Measurements from ENCODE around the gene RNF212.
"Not testable (repeated sequence)": the region's sequence is repeated elsewhere in the genome, so short reads cannot be mapped to it uniquely, and the experiment has no call there.

Gene RNF212, protein sequence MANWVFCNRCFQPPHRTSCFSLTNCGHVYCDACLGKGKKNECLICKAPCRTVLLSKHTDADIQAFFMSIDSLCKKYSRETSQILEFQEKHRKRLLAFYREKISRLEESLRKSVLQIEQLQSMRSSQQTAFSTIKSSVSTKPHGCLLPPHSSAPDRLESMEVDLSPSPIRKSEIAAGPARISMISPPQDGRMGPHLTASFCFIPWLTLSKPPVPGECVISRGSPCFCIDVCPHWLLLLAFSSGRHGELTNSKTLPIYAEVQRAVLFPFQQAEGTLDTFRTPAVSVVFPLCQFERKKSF

DNA sequence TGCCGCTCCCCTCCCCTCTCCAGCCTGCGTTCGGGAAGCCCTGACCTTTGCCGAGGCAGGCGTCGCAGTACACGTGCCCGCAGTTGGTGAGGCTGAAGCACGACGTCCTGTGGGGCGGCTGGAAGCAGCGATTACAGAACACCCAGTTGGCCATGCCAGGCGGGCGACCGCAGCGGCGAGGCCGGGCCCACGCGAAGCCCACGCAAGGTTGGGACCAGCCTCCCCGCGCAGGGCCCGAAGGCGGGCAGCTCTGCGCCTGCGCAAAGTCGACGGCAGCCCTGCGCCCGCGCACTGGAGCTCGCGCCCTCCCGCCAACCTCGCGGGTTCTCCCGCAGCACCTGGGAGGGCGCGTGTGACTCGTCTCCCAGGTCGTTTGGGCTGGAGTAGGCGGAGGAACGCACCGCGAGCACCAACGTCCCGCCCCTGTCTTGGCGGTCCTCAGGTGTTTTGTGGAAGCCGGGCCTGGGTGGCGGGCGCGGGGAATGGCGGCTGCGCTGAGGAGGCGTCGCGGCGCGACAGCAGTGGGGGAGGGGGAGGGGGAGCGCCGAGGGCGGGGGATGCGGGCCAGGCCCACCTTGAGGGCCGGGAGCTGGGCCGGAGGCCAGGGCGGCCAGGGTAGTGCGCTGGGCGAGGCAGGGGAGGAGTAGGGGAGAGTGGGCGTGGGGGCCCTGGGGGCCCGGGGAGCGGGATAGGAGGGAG lies at the start of gene RNF212:
RNF212 (minus strand) TSS at position 254 of the 699 bp plus-strand sequence; CDS start at position 154, 100 bp downstream.
- DNase-seq = no peak

DNA sequence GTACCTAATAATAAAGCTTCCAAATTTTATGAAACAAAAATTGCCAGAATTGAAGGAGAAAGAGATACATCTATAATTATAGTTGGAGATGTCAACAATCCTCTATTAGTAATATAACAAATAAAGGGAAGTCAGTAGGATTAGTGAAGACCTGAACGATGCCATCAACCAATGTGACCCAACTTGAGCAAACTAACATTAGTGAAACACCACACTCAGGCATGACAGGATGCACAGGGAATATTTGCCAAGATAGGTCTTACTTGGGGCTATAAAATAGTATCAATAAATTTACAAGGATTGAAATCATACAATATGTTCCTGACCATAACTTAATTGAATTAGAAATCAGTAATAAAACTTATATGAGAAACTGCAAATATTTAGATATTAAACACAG lies 47.0 kb upstream of the RNF212 start:
- no peak for DNase-seq

DNA sequence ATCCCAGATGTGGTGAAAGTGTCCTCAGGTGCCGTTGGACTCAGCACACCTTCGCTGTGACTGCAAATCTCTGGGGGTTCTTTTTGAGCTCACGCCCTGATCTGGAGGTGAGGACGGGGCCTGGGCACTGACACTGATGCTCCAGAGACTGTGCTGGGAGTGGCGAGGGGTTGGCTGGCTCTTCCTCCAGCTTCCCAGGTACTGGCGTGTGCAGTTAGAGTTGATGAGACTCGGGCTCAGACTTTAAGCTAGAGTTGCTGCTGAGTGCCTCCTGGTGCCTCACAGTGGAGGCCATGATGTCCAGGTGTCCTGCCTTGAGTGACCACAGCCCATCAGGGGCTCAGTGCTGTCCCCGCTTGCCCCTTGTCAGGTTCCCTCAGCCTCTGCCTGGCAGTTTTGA lies 42.7 kb upstream of the RNF212 start:
- no peak for DNase-seq

DNA sequence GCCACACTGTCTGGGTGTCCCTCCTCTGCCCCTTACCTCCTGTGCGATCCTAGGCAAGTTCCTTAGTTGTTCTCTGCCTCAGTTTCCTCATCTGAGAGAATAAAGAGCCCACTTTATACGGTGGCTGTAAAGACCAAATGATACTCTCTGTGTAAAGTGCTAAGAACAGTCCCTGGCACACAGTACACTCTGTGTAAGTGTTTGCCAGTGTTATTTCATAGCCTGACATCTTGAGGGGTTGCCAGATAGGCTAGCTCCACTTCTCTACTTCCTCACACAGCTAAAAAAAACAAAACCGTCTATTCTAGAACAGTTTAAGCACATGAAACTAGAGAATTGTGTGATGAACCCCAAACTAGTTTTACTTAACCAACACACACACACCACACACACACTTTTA lies 42.0 kb upstream of the RNF212 start:
- DNase-seq = no peak

DNA sequence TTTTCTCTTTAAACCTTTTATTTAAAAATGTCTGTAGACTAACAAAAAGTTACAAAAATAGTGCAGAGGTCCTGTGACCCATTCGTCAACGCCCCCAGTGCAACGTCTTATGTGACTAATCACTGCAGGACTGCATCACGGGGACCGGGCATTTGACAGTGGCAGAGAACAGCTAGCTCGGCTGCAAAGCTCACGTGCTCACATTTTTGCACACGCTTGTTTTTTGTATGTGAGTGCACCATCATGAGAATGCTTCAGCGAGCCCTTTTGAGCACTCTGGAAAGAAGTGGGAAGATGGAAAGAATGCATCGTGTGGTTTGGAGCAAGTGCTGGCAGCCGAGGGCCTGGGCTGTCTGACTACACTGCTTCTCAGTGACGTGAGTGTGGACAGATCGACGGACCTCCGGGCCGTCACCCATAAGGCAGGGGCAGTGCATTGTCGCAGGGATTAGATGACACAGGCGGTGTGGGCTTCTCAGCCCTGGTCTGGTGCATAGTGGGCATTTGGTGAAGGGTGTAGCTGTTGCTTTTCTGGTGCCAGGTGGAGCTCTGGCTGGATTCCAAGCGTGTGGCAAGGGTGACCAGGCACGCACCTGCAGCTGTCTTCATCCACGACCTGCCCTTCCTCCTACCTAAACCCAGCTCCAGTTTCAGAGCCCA lies 41.3 kb upstream of the RNF212 start:
- DNase-seq = no peak

DNA sequence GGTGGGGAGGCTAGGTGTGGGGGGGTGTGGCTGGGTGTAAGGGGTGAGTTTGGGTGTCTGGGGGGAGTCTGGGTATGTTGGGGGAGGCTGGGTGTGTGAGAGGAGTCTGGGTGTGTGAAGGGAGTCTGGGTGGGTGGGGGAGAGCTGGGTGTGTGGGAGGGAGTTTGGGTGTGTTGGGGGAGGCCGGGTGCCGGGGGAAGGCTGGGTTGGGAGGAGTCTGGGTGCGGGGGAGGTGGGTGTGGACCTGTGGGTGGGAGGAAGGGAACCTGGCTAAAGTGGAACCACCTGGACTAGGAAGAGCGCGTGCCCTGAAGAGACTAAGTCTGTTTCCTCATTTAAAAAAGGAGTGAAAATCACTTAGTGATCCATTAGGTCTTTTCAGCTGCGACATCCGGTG lies 40.8 kb upstream of the RNF212 start:
- no peak for DNase-seq

DNA sequence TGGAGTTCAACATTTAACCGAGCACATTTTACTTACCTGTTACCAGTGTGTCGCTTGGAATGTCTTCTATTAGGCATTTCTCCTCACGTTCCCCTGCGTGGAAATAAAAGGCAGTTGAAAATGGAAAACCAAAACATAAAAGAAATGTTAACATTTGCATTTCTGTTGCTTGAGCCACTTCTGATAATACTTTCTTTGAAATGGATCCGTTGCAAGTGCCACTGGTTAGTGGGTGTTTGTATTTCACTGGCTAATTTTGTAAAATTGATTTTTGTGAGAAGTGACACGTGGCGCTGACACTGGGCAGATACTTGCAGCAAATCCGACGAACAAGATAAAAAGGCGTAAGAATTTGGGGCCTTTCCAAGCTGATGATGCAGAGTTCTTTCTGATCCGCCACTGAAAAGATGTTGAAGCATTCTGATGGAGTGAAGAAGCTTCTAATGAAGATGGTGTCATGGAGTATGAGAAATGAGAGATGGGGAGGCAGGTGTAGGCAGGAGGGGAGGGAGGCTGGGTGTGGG lies 40.3 kb upstream of the RNF212 start:
- no peak for DNase-seq

DNA sequence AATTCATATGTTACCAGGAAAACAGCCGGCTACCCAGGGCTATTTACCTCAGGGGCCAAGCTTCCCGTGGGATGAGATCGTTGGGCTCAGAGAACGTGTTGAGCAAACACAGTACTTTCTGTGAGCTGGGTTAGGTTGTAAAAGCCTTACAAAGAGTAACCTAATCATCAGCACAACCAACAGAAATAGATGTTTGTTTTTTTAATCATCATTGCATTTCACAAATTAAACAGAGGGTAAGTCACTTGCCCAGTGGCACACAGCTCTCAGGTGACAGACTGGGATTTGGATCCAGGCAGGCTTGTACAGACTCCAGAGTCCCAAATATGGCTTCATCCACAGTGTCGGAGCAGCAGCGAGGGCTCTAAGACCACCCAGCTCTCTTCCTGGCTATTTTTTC lies 38.9 kb upstream of the RNF212 start:
- no peak for DNase-seq

DNA sequence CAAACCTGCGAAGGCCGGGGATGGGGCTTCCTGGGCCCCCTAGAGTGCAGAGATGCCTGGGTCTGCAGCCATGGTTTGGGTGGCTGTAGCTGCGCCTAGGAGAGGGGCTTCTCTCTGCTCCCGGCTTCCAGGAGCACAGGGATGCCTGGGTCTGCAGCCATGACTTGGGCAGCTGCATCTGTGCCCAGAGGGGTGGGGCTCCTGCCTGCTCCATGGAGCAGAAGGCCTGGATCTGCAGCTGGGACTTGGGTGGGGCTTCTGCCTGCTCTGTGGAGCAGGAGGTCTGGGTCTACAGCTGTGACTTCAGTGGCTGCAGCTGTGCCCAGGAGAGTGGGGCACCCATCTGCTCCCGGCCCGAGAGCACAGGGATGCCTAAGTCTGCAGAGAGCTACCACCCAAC lies 38.2 kb upstream of the RNF212 start:
- no peak for DNase-seq

DNA sequence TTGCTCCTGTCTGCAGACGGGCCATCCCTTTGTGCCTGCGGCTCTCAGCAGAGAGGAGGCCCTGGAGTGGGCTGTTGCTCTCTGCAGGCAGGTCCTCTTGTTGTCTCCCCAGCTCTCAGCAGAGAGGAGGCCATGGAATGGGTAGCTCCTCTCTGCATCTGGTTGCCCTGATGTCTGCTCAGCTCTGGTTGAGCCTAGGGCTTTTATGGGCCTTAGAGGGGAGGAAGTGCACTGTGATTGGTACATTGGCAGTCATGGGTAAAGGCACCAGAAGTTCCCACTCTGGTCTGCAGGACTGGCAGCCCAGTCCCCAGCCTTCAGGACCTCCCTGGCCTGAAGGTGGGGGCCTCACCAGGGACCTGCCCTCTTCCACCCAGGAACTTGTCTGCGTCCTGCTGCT lies 37.5 kb upstream of the RNF212 start:
- no peak for DNase-seq

DNA sequence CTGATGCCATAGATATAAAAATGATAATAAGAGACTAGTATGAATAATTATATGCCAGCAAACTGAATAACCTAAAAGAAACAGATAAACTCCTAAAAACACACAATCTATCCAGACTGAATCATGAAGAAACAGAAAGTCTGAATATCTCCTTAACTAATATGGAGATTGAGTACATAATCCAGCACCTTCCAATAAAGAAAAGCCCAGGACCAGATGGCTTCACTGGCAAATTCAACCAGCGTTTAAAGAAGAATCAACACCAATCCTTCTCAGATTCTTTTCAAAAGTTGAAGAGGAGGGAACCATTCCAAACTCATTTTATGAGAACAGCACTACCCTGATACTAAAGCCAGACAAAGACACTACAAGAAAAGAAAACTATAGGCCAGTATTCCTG lies 26.5 kb upstream of the RNF212 start:
- DNase-seq = no peak

DNA sequence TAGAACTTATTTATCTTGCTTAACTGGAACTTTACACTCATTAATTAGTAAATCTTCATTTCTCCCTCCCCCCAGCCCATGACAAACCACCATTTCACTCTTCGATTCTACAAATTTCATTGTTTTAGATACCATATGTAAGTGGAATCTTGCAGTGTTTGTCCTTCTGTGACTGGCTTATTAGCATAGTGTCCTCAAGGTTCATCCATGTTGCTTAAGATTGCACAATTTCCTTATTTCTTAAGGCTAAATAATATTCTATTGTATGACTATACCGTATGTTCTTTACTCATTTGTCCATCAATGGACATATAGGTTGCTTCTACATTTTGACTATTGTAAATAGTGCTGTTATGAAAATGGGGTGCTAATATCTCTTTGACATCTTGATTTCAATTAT lies 24.5 kb upstream of the RNF212 start:
- DNase-seq = no peak

DNA sequence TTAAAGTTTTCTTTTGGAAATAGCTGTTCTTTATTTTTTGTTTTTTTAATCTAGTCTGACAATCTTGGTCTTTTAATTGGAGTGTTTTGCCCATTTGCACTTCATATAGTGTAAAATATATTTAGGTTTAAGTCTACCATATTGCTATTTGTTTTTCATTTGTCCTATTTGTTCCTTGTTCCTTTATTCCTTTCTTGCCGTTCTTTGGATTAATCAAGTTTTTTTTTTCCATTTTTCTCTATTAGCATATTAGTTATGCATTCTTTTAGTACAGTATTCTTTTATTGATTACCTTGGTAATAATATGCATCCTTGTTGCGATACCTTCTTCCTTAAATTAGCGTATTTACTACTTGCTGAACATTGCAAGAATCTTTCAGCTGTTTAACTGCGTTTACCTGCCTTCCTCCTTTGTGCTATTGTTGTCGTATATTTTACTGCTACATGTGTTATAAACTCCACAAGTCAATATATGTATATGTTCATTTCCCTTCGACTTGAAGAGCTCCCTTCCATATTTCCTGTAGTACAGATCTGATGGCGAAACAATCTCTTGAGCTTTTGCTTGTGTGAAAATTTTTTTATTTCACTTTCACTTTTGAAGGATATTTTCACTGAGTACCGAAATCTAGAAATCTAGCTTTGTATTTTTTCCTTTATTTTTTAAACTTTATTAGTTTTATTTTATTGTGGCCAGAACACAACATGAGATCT lies 23.9 kb upstream of the RNF212 start:
- DNase-seq = no peak

DNA sequence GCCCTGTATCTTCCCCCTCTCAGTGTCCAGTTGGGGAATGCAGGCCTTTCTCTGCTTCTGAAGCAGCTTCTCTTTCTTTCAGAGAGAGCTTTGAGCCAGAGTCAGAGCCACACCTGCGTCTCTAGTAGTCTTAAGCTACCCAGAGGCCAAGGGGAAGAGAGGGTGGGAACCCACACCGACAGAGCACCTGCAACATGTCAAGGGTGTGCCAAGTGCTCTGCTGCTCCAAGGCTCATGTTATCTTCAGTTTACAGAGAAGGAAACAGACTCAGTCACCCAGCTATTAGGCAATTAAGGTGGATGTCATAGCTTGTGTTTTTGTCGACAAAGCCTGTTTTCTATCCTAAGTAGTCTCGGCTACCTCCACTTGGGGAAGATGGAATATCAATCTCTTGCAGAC lies 22.7 kb upstream of the RNF212 start:
- DNase-seq = no peak

DNA sequence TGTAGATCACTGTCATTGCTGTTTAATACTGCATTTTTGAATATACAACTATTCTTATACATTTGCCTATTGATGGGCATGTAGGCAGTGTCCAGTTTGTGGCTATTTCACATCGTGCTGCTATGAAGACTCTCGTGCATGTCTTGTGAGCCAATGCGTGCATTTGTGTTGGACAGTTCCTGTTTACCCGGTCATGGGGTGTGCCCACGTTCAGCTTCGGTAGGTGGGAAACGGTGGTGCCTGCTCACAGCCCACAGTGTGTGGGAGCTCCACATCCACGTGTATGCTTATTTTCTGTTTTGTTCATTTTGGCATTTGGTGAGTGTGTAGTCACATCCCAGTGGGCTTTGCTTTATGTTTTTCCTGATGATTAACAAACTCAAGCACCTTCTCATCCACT lies 19.7 kb upstream of the RNF212 start:
- DNase-seq = no peak

DNA sequence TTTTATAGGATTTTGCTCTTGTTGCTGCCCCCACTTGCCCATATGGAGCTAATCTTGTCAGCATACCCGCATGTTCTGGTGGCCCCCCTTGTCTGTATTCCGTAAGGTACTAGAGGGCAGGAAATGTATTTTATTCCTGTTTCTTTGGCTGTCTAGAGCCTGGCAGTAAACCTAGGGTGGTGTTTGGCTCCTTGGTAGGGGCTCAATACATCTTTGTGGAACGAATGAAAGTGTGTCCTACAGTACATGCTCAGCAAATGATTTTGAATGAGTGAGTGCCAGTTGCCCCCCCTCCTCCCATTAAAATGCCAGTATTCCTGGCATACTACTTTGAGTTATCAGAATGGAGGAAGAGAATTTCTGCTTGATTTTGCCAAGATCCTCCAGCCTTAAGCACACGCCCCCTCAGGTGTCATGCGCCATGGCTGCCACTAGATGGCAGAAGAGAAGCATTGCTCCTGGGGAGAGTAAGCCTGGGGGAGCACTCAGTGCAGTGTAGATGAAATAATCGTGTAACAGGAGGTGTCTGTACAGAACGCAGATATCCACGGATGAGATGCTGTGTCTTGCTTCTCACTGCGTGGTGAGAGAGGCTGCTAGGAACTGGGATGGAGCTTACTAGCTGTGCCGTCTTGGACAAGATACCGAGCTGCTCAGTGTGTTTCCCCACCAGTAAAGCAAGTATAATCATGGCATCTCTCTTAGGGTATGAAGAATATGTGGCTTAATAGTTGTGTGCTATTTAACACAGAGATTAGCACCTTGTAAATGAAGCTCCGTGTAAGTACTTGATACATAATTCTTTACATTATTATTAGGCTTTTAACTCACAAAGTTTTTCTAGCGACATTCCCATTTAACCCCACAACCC lies 17.2 kb upstream of the RNF212 start:
- DNase-seq = no peak

DNA sequence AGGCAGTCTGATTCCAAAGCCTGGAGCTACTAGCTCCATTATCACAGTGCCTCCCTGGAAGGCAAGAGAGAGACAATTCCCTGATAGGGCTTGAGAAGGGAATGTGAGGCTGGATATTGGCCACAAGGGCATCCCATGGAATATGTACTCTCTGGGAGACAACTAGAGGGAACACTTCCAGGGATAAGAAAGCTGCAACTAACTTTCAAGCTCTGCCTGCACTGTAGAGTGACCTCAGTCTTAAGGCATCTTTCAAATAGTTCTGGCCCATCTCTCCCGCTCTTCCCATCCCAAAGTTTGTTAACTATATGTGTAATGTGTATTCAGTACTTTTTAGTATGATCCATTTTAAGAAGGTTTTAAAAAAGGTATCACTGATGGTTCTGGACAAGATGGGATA lies 13.1 kb upstream of the RNF212 start:
- DNase-seq = no peak

DNA sequence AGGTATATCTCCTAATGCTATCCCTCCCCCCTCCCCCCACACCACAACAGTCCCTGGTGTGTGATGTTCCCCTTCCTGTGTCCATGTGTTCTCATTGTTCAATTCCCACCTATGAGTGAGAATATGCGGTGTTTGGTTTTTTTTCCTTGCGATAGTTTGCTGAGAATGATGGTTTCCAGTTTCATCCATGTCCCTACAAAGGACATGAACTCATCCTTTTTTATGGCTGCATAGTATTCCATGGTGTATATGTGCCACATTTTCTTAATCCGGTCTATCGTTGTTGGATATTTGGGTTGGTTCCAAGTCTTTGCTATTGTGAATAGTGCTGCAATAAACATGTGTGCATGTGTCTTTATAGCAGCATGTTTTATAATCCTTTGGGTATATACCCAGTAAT lies 12.1 kb upstream of the RNF212 start:
- DNase-seq = not testable (repeated sequence)

DNA sequence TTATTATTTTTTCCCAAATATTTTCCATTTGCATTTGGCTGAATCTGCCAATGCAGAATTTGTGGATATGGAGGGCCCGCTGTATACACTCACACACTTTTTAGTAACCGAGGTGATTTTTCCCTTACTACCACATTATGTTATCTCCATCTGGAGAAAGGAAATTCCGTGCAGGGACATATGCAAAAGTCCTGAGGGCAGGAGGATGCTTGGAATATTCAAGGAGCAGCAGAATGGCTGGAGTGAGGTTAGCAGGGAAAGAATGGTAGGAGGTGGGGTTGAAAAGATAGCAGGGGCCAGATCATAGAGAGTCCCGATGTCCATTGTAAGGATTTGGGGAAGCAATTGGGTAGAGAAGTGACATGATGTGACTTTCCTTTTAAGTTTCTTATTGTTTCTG lies 11.5 kb upstream of the RNF212 start:
- no peak for DNase-seq

DNA sequence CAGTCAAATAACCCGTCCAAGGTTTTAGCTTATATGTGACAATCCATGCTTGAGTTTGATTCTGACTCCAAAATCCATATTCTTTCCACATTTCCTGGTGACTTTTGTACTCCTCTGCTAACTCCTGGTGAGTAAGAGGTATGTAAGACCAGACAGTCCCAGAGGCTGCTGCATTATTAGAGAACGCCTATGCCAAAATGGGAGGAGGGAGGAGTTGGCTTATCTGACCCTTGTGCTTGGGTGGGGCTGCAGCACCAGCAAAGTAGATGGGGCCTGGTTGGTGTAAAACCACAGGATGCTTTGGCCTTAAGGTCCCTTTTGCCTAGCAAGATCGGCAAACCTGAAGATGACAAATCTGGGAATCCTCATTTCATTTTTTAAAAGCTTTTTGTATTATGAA lies 9.1 kb upstream of the RNF212 start:
- DNase-seq = no peak

DNA sequence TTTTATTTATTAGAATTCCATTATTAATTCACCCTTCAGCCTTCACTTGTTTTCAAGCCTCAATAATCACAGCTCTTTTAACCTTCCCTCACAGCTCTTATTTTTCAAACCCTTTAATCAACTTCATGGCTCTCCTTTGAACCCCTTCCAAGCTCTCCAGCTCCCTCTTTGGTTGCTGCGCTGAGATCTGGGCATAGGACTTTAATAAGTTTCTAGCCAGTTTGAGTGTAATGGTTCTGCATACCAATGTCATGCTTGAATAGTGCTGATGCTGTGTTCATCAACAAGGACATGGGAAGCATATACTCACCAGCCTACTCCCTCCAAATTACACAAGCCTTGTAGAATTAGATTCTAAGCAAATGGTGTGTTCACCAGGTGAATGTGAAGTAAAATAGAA lies 3.5 kb upstream of the RNF212 start:
- no peak for DNase-seq

DNA sequence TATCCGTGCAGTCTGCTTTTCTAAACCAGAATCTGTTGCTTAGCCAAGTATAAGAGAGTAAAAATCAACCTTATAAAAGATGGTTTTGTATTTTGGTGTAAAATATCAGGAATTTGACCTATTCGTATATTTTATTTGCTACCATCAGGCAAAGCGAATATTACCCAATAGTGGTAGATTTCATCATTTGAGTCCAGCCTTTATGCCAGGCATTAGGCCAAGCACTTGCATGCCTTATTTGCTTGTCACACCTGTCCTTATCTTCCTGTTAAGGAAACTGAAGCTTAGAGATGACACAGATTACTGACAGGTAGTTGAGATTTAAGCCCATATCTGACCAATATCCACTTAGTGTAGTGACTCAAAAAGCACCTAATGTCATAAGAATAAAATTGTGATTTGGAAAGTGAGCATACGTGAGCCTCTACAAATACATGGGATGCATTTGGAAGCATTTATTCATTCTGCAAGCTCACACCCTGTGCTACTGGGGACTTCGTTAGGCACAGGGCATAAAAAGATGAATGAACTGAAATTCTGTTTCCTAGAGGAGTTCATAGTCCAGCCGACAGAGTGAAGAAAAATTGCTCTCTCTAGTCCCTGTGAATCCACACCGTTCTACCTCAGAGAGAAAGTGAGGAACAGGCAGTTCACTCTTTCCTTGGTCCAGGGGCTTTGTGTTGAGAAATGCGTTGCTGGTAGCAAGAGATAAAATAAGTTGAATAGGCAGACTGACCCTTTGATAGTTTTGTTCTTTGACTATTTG lies 2.3 kb upstream of the RNF212 start:
- no peak for DNase-seq

Measured in NCI-H748 treated with DMSO at 0.1 percent for 48 hours (cell line).